K562 (cell line): ENCODE results near the gene ZNF736. TPM values are rescaled to one million over a fixed set of nuclear protein-coding genes. Genes with fewer than 3 reads are reported as not detected.

Experiments
- BRCA1 ChIP-seq, 2 experiments: fragments of 450-650 bp in 1 of 2; sonication (generic) in 1 of 2; formaldehyde crosslinking in 1 of 2; IDR thresholded peaks; 2 replicates each; pipeline versions ENCODE4 v1.5.0 to v1.6.1; 2017 to 2020; ENCODE audit warnings: mild to moderate bottlenecking in 1 of 2, missing genetic modification reagents in 1 of 2
- BRD9 ChIP-seq: fragments of 450-650 bp; IDR thresholded peaks from 2 replicates; pipeline ENCODE4 v1.6.1; 2018; ENCODE audit warnings: low read depth; ENCODE audit not compliant: partially characterized antibody
- CHD4 ChIP-seq: fragments of 200-600 bp; sonication (generic); IDR thresholded peaks from 3 replicates; pipeline ENCODE4 v1.6.1; 2012; ENCODE audit warnings: low read depth, mild to moderate bottlenecking, mixed read lengths, low read length, inconsistent platforms; ENCODE audit not compliant: insufficient read depth, insufficient replicate concordance, poor library complexity, severe bottlenecking
- EHMT2 ChIP-seq: fragments of 450-650 bp; IDR thresholded peaks from 2 replicates; pipeline ENCODE4 v1.6.1; 2018; ENCODE audit warnings: antibody characterized with exemption
- FOXM1 ChIP-seq, 2 experiments: fragments of 450-650 bp in 1 of 2; sonication (generic) in 1 of 2; formaldehyde crosslinking in 1 of 2; IDR thresholded peaks; 2 replicates each; pipeline versions ENCODE4 v1.6.1 to v1.9.0; 2017 to 2022; ENCODE audit warnings: low read depth in 2 of 2, mild to moderate bottlenecking in 2 of 2, missing genetic modification reagents in 1 of 2, moderate library complexity in 1 of 2
- POLR2B ChIP-seq: fragments of 450-650 bp; IDR thresholded peaks from 2 replicates; pipeline ENCODE4 v1.6.1; 2018; ENCODE audit warnings: low read depth; ENCODE audit not compliant: partially characterized antibody
- RBM15 ChIP-seq: fragments of 200-400 bp; formaldehyde crosslinking; IDR thresholded peaks from 2 replicates; pipeline ENCODE4 v1.6.1; 2018; ENCODE audit warnings: mild to moderate bottlenecking, low read length, moderate library complexity; ENCODE audit not compliant: insufficient read depth
- SMAD4 ChIP-seq: fragments of 250-450 bp; sonication (Bioruptor Pico); conservative IDR thresholded peaks from 2 replicates; pipeline ENCODE4 v1.8.0; 2021; ENCODE audit warnings: inconsistent platforms, mild to moderate bottlenecking, moderate library complexity
- ZNF165 ChIP-seq: fragments of 250-450 bp; sonication (Bioruptor Pico); IDR thresholded peaks from 2 replicates; pipeline ENCODE4 v1.4.0; 2020; ENCODE audit warnings: borderline replicate concordance
- ZNF263 ChIP-seq: sonication (generic); formaldehyde crosslinking; IDR thresholded peaks from 2 replicates; pipeline ENCODE4 v1.8.0; 2022; ENCODE audit warnings: mild to moderate bottlenecking, missing genetic modification reagents, borderline replicate concordance
- ZNF551 ChIP-seq: fragments of 250-450 bp; sonication (Bioruptor Pico); IDR thresholded peaks from 2 replicates; pipeline ENCODE4 v1.5.0; 2021; ENCODE audit warnings: mild to moderate bottlenecking, moderate library complexity
- polyA plus RNA-seq, 8 experiments: library from polyadenylated mRNA; depleted of rRNA in 4 of 8; stranded (reverse) in 5 of 8; unstranded in 3 of 8; fragments of >200 nt; fragmentation: Nextera tagmentation in 2 of 8; fragmentation: Illumina TruSeq in 1 of 8; extraction: Ambion mirVana in 2 of 8; extraction: Trizol in 1 of 8; gene quantifications; 2 replicates each; pipeline versions ENCODE4 v1.2.1 to v1.2.3, GENCODE V29; 2011 to 2014; ENCODE audit warnings: inconsistent platforms in 1 of 8, missing spikeins in 1 of 8
- total RNA-seq, 7 experiments: library from RNA; depleted of rRNA in 6 of 7; stranded (reverse); fragments of >200 nt in 6 of 7; fragmentation: Illumina TruSeq in 2 of 7; extraction: Trizol in 2 of 7; gene quantifications; 2 replicates each; pipeline versions ENCODE4 v1.2.1 to v1.2.3, GENCODE V29; 2011 to 2021; ENCODE audit warnings: low replicate concordance in 1 of 7
- TF ChIP-seq, protein P1 (sequence below), 2 experiments: fragments of 150-350 bp in 1 of 2; IDR thresholded peaks; 2 replicates each; pipeline ENCODE4 v1.6.1; 2012 to 2016; ENCODE audit warnings: low read depth in 2 of 2, low read length in 2 of 2, mild to moderate bottlenecking in 1 of 2, moderate library complexity in 1 of 2
- TF ChIP-seq, protein P2 (sequence below): IDR thresholded peaks from 3 replicates; pipeline ENCODE4 v1.6.1; 2011; ENCODE audit warnings: borderline replicate concordance, mild to moderate bottlenecking; ENCODE audit not compliant: insufficient read length, insufficient read depth
- TF ChIP-seq, protein P3 (sequence below): sonication (generic); formaldehyde crosslinking; IDR thresholded peaks from 2 replicates; pipeline ENCODE4 v1.8.1; 2023; ENCODE audit warnings: mild to moderate bottlenecking, missing genetic modification reagents
- TF ChIP-seq, protein P4 (sequence below): fragments of 450-650 bp; IDR thresholded peaks from 2 replicates; pipeline ENCODE4 v1.6.1; 2017; ENCODE audit warnings: antibody characterized with exemption, mild to moderate bottlenecking

Gene ZNF736
- total and polyA plus RNA-seq, 9 of the 15 experiments (the other 6 are each of a cell fraction or from before 2014, with no cell fraction given): 2.7 to 15.6 (median 7.6) TPM

DNA sequence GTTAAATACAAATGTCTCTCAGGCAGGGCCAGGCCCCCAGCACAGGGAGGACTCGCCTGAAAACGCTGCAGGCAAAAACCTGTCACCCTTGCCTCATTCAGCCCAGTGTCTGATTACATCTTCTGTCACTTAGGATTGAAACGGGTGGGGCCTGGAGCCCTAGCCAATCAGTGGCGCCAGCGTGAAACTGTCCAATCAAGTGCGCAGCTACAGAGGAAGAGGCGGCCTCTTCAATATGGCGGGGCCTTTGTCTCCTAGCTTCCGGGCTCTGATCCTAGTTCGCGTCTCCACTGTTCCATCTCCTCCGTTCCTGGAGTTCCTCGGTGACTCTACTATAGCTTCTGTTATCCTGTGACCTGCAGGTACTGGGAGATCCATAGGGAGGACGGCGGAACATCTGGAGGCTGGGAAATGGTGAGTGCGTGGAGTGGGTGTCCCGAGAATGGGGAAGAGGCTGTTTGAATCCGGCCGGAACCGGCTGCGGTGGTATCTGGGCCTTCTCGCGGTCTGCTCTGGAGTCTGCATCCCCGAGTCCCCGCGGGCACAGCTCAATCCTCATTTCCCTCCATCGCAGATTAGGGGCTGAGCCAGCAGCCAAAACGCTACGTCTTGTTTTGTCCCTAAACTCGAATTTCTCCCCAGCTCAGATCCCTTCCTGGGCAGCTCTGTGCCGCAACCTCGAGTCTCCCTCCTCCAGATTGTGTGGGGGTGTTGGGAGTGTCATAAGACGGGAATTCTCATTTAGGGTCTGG lies at the start of gene ZNF736 (continued):
- no peak for TF ChIP-seq ZNF551 (CRISPR knock-in tag)
- TF ChIP-seq BRCA1 (IDR thresholded peaks at IDR 0.05): no peak
- no peak for TF ChIP-seq BRCA1 (CRISPR knock-in tag; IDR thresholded peaks at IDR 0.05)
- TF ChIP-seq, protein P1, sequence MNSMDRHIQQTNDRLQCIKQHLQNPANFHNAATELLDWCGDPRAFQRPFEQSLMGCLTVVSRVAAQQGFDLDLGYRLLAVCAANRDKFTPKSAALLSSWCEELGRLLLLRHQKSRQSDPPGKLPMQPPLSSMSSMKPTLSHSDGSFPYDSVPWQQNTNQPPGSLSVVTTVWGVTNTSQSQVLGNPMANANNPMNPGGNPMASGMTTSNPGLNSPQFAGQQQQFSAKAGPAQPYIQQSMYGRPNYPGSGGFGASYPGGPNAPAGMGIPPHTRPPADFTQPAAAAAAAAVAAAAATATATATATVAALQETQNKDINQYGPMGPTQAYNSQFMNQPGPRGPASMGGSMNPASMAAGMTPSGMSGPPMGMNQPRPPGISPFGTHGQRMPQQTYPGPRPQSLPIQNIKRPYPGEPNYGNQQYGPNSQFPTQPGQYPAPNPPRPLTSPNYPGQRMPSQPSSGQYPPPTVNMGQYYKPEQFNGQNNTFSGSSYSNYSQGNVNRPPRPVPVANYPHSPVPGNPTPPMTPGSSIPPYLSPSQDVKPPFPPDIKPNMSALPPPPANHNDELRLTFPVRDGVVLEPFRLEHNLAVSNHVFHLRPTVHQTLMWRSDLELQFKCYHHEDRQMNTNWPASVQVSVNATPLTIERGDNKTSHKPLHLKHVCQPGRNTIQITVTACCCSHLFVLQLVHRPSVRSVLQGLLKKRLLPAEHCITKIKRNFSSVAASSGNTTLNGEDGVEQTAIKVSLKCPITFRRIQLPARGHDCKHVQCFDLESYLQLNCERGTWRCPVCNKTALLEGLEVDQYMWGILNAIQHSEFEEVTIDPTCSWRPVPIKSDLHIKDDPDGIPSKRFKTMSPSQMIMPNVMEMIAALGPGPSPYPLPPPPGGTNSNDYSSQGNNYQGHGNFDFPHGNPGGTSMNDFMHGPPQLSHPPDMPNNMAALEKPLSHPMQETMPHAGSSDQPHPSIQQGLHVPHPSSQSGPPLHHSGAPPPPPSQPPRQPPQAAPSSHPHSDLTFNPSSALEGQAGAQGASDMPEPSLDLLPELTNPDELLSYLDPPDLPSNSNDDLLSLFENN (IDR thresholded peaks at IDR 0.05; ENCODE audit: low read depth in 2 of 2, low read length in 2 of 2): no peak
- TF ChIP-seq ZNF165 (CRISPR knock-in tag): no peak
- TF ChIP-seq SMAD4 (CRISPR knock-in tag): no peak
- peak; percentile 23 for TF ChIP-seq ZNF263
- peak; percentile 75 for TF ChIP-seq BRD9
- no peak for TF ChIP-seq FOXM1 (IDR thresholded peaks at IDR 0.05; ENCODE audit: low read depth)
- no peak for TF ChIP-seq FOXM1 (CRISPR knock-in tag; IDR thresholded peaks at IDR 0.05; ENCODE audit: low read depth)
- TF ChIP-seq, protein P2, sequence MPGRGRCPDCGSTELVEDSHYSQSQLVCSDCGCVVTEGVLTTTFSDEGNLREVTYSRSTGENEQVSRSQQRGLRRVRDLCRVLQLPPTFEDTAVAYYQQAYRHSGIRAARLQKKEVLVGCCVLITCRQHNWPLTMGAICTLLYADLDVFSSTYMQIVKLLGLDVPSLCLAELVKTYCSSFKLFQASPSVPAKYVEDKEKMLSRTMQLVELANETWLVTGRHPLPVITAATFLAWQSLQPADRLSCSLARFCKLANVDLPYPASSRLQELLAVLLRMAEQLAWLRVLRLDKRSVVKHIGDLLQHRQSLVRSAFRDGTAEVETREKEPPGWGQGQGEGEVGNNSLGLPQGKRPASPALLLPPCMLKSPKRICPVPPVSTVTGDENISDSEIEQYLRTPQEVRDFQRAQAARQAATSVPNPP: no peak
- no peak for TF ChIP-seq CHD4
- TF ChIP-seq POLR2B: peak; percentile 82
- TF ChIP-seq, protein P3, sequence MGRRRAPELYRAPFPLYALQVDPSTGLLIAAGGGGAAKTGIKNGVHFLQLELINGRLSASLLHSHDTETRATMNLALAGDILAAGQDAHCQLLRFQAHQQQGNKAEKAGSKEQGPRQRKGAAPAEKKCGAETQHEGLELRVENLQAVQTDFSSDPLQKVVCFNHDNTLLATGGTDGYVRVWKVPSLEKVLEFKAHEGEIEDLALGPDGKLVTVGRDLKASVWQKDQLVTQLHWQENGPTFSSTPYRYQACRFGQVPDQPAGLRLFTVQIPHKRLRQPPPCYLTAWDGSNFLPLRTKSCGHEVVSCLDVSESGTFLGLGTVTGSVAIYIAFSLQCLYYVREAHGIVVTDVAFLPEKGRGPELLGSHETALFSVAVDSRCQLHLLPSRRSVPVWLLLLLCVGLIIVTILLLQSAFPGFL: no peak
- TF ChIP-seq, protein P4, sequence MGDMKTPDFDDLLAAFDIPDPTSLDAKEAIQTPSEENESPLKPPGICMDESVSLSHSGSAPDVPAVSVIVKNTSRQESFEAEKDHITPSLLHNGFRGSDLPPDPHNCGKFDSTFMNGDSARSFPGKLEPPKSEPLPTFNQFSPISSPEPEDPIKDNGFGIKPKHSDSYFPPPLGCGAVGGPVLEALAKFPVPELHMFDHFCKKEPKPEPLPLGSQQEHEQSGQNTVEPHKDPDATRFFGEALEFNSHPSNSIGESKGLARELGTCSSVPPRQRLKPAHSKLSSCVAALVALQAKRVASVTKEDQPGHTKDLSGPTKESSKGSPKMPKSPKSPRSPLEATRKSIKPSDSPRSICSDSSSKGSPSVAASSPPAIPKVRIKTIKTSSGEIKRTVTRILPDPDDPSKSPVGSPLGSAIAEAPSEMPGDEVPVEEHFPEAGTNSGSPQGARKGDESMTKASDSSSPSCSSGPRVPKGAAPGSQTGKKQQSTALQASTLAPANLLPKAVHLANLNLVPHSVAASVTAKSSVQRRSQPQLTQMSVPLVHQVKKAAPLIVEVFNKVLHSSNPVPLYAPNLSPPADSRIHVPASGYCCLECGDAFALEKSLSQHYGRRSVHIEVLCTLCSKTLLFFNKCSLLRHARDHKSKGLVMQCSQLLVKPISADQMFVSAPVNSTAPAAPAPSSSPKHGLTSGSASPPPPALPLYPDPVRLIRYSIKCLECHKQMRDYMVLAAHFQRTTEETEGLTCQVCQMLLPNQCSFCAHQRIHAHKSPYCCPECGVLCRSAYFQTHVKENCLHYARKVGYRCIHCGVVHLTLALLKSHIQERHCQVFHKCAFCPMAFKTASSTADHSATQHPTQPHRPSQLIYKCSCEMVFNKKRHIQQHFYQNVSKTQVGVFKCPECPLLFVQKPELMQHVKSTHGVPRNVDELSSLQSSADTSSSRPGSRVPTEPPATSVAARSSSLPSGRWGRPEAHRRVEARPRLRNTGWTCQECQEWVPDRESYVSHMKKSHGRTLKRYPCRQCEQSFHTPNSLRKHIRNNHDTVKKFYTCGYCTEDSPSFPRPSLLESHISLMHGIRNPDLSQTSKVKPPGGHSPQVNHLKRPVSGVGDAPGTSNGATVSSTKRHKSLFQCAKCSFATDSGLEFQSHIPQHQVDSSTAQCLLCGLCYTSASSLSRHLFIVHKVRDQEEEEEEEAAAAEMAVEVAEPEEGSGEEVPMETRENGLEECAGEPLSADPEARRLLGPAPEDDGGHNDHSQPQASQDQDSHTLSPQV: no peak
- TF ChIP-seq RBM15: no peak
- no peak for TF ChIP-seq EHMT2
